ENCODE results near the gene MAP7.

The MAP7 gene

DNA sequence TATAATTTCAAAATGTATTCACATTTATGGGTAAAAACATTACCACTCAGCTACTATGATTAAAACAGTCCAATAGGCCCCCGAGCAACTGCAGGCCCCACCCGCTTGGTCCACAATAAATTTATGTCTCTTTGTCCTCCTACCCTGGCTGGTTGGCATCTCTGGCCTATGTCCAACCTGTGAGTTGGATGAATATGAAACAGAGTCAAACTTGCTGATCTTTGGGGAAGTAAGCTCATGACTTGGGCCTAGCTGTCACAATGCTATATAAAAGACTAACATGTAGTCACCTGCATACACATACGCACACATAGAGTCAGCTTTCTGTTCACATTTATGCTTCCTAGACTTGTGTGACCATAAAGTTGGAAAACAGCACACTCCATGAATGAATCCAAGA is 20.5 kb downstream of the MAP7 start:
- Histone ChIP-seq H3K9ac (ENCODE audit: low read length) (no peak overlapping the region), H3K4me3 (ENCODE audit: low read length) (no peak overlapping the region), H3K9me3 (replicated peaks; ENCODE audit: insufficient read depth, low read length) (no peaks in the 10 kb centered on the region), H3K4me2 (ENCODE audit: low read depth, low read length) (no peak overlapping the region), H3K27ac (ENCODE audit: low read length) (no peak overlapping the region), H3K36me3 (replicated peaks; ENCODE audit: insufficient read depth, low read length) (no peaks in the 10 kb centered on the region), H3F3A (ENCODE audit: insufficient read depth, low read length) (no peaks in the 10 kb centered on the region), H3K9me2 (replicated peaks; ENCODE audit: insufficient read depth, low read length) (no peaks in the 10 kb centered on the region), H3K27me3 (replicated peaks; ENCODE audit: insufficient read depth, low read length) (no peaks in the 10 kb centered on the region), H3K79me2 (ENCODE audit: low read length) (0 out of 2 replicates have a peak, but pooled peaks cover 3% of the 10 kb centered on the region), H2AFZ (ENCODE audit: low read length) (no peak overlapping the region), H3K4me1 (ENCODE audit: low read length) (no peaks in the 10 kb centered on the region), H4K20me1 (ENCODE audit: insufficient read depth, low read length) (no peaks in the 10 kb centered on the region)
- DNase-seq, result no peak
- no peak for TF ChIP-seq EZH2phosphoT487 (IDR thresholded peaks at IDR 0.05; ENCODE audit: low read length)
- no peak for TF ChIP-seq CTCF (IDR thresholded peaks at IDR 0.05; ENCODE audit: low read length)
- TF ChIP-seq EZH2 (optimal IDR thresholded peaks at IDR 0.05; ENCODE audit: low read depth, low read length), result no peak

DNA sequence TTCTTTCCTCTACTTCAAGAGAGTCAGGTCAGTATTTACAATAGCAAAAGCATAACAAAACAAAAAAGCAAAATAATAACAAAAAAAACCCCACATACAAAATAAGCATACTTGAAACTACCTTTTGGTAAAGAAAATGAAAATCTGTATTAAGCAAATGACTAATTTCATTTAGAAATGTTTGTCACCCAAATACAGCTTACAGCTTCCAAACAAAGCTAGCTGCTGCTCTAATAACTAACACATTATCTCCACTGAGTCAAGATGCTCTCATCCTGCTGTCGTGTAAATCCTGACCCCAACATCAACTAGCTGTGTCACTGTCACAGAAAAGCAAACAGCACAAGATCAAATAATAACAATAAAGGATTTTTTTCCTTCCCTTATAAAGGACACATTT is 21.7 kb downstream of the MAP7 start:
- Histone ChIP-seq H3K4me3 (ENCODE audit: low read length) (no peak overlapping the region), H3K79me2 (ENCODE audit: low read length) (0 out of 2 replicates have a peak, but pooled peaks cover 3% of the 10 kb centered on the region), H4K20me1 (ENCODE audit: insufficient read depth, low read length) (no peaks in the 10 kb centered on the region), H3K4me1 (ENCODE audit: low read length) (no peaks in the 10 kb centered on the region), H3K36me3 (replicated peaks; ENCODE audit: insufficient read depth, low read length) (no peaks in the 10 kb centered on the region), H3K27ac (ENCODE audit: low read length) (no peak overlapping the region), H3K4me2 (ENCODE audit: low read depth, low read length) (no peak overlapping the region), H3K9ac (ENCODE audit: low read length) (no peak overlapping the region), H3K27me3 (replicated peaks; ENCODE audit: insufficient read depth, low read length) (no peaks in the 10 kb centered on the region), H2AFZ (ENCODE audit: low read length) (no peak overlapping the region), H3K9me2 (replicated peaks; ENCODE audit: insufficient read depth, low read length) (no peaks in the 10 kb centered on the region), H3K9me3 (replicated peaks; ENCODE audit: insufficient read depth, low read length) (no peaks in the 10 kb centered on the region), H3F3A (ENCODE audit: insufficient read depth, low read length) (no peaks in the 10 kb centered on the region)
- TF ChIP-seq CTCF (IDR thresholded peaks at IDR 0.05; ENCODE audit: low read length), result no peak
- no peak for TF ChIP-seq EZH2phosphoT487 (IDR thresholded peaks at IDR 0.05; ENCODE audit: low read length)
- TF ChIP-seq EZH2 (optimal IDR thresholded peaks at IDR 0.05; ENCODE audit: low read depth, low read length), result no peak
- DNase-seq, result no peak

- Histone ChIP-seq H3K4me2 (ENCODE audit: low read depth, low read length) (no peak overlapping the region), H3K27me3 (replicated peaks; ENCODE audit: insufficient read depth, low read length) (no peaks in the 10 kb centered on the region)
Measured at GRCh38 chr6:136527831-136528230, 22.4 kb downstream of the MAP7 start.

More at GRCh38 chr6:136527831-136528230, 22.4 kb downstream of the MAP7 start:
- Histone ChIP-seq H3K79me2 (ENCODE audit: low read length) (0 out of 2 replicates have a peak, but pooled peaks cover 3% of the 10 kb centered on the region), H3F3A (ENCODE audit: insufficient read depth, low read length) (no peaks in the 10 kb centered on the region), H2AFZ (ENCODE audit: low read length) (no peak overlapping the region), H3K4me3 (ENCODE audit: low read length) (no peak overlapping the region), H3K36me3 (replicated peaks; ENCODE audit: insufficient read depth, low read length) (no peaks in the 10 kb centered on the region), H3K9me2 (replicated peaks; ENCODE audit: insufficient read depth, low read length) (no peaks in the 10 kb centered on the region), H3K4me1 (ENCODE audit: low read length) (no peaks in the 10 kb centered on the region), H3K9me3 (replicated peaks; ENCODE audit: insufficient read depth, low read length) (no peaks in the 10 kb centered on the region), H4K20me1 (ENCODE audit: insufficient read depth, low read length) (no peaks in the 10 kb centered on the region), H3K9ac (ENCODE audit: low read length) (no peak overlapping the region), H3K27ac (ENCODE audit: low read length) (no peak overlapping the region)
- TF ChIP-seq CTCF (IDR thresholded peaks at IDR 0.05; ENCODE audit: low read length) (no peak), EZH2 (optimal IDR thresholded peaks at IDR 0.05; ENCODE audit: low read depth, low read length) (no peak), EZH2phosphoT487 (IDR thresholded peaks at IDR 0.05; ENCODE audit: low read length) (no peak)
- DNase-seq, result no peak

Data from MM.1S (cell line).